A549 (cell line): ENCODE results near the gene TBC1D14. TPM values are rescaled to one million over a fixed set of nuclear protein-coding genes. Genes with fewer than 3 reads are reported as not detected.

Experiments
- ATAC-seq, 2 experiments: fragments of 200-7000 bp in 1 of 2; fragments of >200 bp in 1 of 2; cut with Nextera tagmentation in 1 of 2; cut with Tn5 transposase in 1 of 2; 3 replicates each; pipeline versions ENCODE4 v1.8.0 to v1.9.1; 2018 to 2020; ENCODE audit warnings: mild to moderate bottlenecking in 1 of 2, moderate library complexity in 1 of 2
- CTCF ChIA-PET: fragments of 300-600 bp; sonication (Branson Sonifier 250); formaldehyde crosslinking; extraction: SDS; loops from one replicate; lab custom pipeline; 2021; ENCODE audit warnings: antibody characterized with exemption, inconsistent platforms; lab: Yijun Ruan, JAX
- POLR2A ChIA-PET: fragments of 350-600 bp; formaldehyde crosslinking; extraction: SDS; loops from one replicate; lab custom pipeline; 2021; ENCODE audit warnings: antibody characterized with exemption, inconsistent platforms; lab: Yijun Ruan, JAX
- DNase-seq, 2 experiments: peaks; one replicate each; pipeline versions ENCODE4 v3.0.0 to v3.0.0-alpha.2; 2011 to 2016; ENCODE audit warnings: low read depth in 1 of 2, low spot score in 1 of 2
- FAIRE-seq: peaks from 2 replicates; lab custom pipeline; 2011; peaks lifted over from hg19 to GRCh38; lab: Jason Lieb, UNC
- H3K27ac ChIP-seq, 2 experiments: fragments of >200 bp; sonication (Bioruptor Twin); formaldehyde crosslinking; 3 replicates each; pipeline ENCODE4 v1.5.1; 2016 to 2017
- H3K4me1 ChIP-seq: fragments of >200 bp; sonication (Bioruptor Twin); formaldehyde crosslinking; 3 replicates; pipeline ENCODE4 v1.6.1; 2016
- H3K4me2 ChIP-seq: fragments of >200 bp; sonication (Bioruptor Twin); formaldehyde crosslinking; 3 replicates; pipeline ENCODE4 v1.6.1; 2016
- H3K4me3 ChIP-seq: fragments of >200 bp; sonication (Bioruptor Twin); formaldehyde crosslinking; 3 replicates; pipeline ENCODE4 v1.5.1; 2016
- H3K9me3 ChIP-seq: fragments of >200 bp; sonication (Bioruptor Twin); formaldehyde crosslinking; 3 replicates; pipeline ENCODE4 v1.6.1; 2016
- ATOH8 ChIP-seq: fragments of 250-450 bp; sonication (Bioruptor Pico); IDR thresholded peaks from 2 replicates; pipeline ENCODE4 v1.5.0; 2020; ENCODE audit warnings: low read depth, mild to moderate bottlenecking, moderate library complexity
- BHLHE40 ChIP-seq: IDR thresholded peaks from 2 replicates; pipeline ENCODE4 v1.6.1; 2012; ENCODE audit warnings: low read depth, low read length, inconsistent platforms
- CBX2 ChIP-seq: fragments of 200-600 bp; sonication (generic); IDR thresholded peaks from 2 replicates; pipeline ENCODE4 v1.6.1; 2016; ENCODE audit warnings: low read depth, mild to moderate bottlenecking, borderline replicate concordance
- CBX8 ChIP-seq: fragments of 200-600 bp; sonication (generic); IDR thresholded peaks from 2 replicates; pipeline ENCODE4 v1.6.1; 2016
- CEBPB ChIP-seq, 2 experiments: fragments of >200 bp in 1 of 2; sonication (Bioruptor Twin) in 1 of 2; formaldehyde crosslinking in 1 of 2; IDR thresholded peaks; 2 replicates each; pipeline ENCODE4 v1.6.1; 2012 to 2016
- CHD2 ChIP-seq: fragments of 150-350 bp; IDR thresholded peaks from 2 replicates; pipeline ENCODE4 v1.6.1; 2014; ENCODE audit warnings: low read length; ENCODE audit not compliant: partially characterized antibody
- CHD4 ChIP-seq: fragments of 200-600 bp; sonication (generic); IDR thresholded peaks from 2 replicates; pipeline ENCODE4 v1.6.1; 2016; ENCODE audit warnings: antibody characterized with exemption, mild to moderate bottlenecking, borderline replicate concordance
- EHF ChIP-seq: fragments of 250-450 bp; sonication (Bioruptor Pico); IDR thresholded peaks from 2 replicates; pipeline ENCODE4 v1.5.0; 2020; ENCODE audit warnings: mild to moderate bottlenecking
- FOSB ChIP-seq: fragments of 250-450 bp; sonication (Bioruptor Pico); IDR thresholded peaks from 2 replicates; pipeline ENCODE4 v1.5.0; 2020; ENCODE audit warnings: mild to moderate bottlenecking, moderate library complexity
- FOSL2 ChIP-seq, 2 experiments: fragments of 450-650 bp in 1 of 2; fragments of >200 bp in 1 of 2; sonication (Bioruptor Twin) in 1 of 2; formaldehyde crosslinking; IDR thresholded peaks; 2 replicates each; pipeline versions ENCODE4 v1.5.0 to v1.6.1; 2016 to 2020; ENCODE audit warnings: mild to moderate bottlenecking in 1 of 2, moderate library complexity in 1 of 2
- HES2 ChIP-seq: fragments of >200 bp; sonication (Bioruptor Twin); formaldehyde crosslinking; IDR thresholded peaks from 2 replicates; pipeline ENCODE4 v1.6.1; 2016
- HEYL ChIP-seq: fragments of 250-450 bp; sonication (Bioruptor Pico); IDR thresholded peaks from 2 replicates; pipeline ENCODE4 v1.8.0; 2021; ENCODE audit warnings: mild to moderate bottlenecking, moderate library complexity
- HMGXB4 ChIP-seq: fragments of 250-450 bp; sonication (Bioruptor Pico); IDR thresholded peaks from 2 replicates; pipeline ENCODE4 v1.5.0; 2021; ENCODE audit warnings: mild to moderate bottlenecking, moderate library complexity, borderline replicate concordance
- HOXA7 ChIP-seq: fragments of 250-450 bp; sonication (Bioruptor Pico); IDR thresholded peaks from 2 replicates; pipeline ENCODE4 v1.5.0; 2020; ENCODE audit warnings: mild to moderate bottlenecking, moderate library complexity
- HOXB13 ChIP-seq: fragments of 250-450 bp; sonication (Bioruptor Pico); IDR thresholded peaks from 2 replicates; pipeline ENCODE4 v1.5.0; 2020; ENCODE audit warnings: low read depth, mild to moderate bottlenecking, moderate library complexity
- HOXB5 ChIP-seq: fragments of 250-450 bp; sonication (Bioruptor Pico); IDR thresholded peaks from 2 replicates; pipeline ENCODE4 v1.5.0; 2020; ENCODE audit warnings: mild to moderate bottlenecking, moderate library complexity
- MAX ChIP-seq: IDR thresholded peaks from 2 replicates; pipeline ENCODE4 v1.6.1; 2012
- POLR2AphosphoS2 ChIP-seq: conservative IDR thresholded peaks from 2 replicates; pipeline ENCODE4 v1.6.1; 2012; ENCODE audit warnings: low read length, improper control_type of control experiment, inconsistent platforms
- REST ChIP-seq: fragments of 200-600 bp; sonication (generic); IDR thresholded peaks from 2 replicates; pipeline ENCODE4 v1.6.1; 2016; ENCODE audit warnings: antibody characterized with exemption, mild to moderate bottlenecking, moderate library complexity
- TFCP2L1 ChIP-seq: fragments of 250-450 bp; sonication (Bioruptor Pico); IDR thresholded peaks from 2 replicates; pipeline ENCODE4 v1.5.0; 2021; ENCODE audit warnings: mild to moderate bottlenecking
- ZC3H11A ChIP-seq: fragments of 450-650 bp; IDR thresholded peaks from 2 replicates; pipeline ENCODE4 v1.6.1; 2014; ENCODE audit warnings: antibody characterized with exemption, mild to moderate bottlenecking
- WGBS: methylation state at CpG from one replicate; pipeline ENCODE4 v1.1.6; 2017; ENCODE audit errors: missing lambda C conversion rate; 5-methylcytosine and 5-hydroxymethylcytosine counted together
- polyA plus RNA-seq, 4 experiments: library from polyadenylated mRNA; depleted of rRNA in 3 of 4; stranded (reverse); fragments of >200 nt; fragmentation: RNase III in 1 of 4; extraction: RNeasy Plus Mini Kit Qiagen cat#74134 plus additional on column Dnase treatment in 1 of 4; gene quantifications; 2 replicates in 3 of 4; 3 replicates in 1 of 4; pipeline ENCODE4 v1.2.3, GENCODE V29; 2011 to 2017

The TBC1D14 gene
- polyA plus RNA-seq, 2 of the 4 experiments (the other 2 are of a cell fraction) = 30.2 to 39.0 TPM

- DNase-seq (no peak), FAIRE-seq (no peak), ATAC-seq (no peak)
- H3K27ac ChIP-seq = no peak overlapping the region
- peaks cover 15% of the 10 kb centered on the region; the same call in 2 of the 3 replicates for H3K4me1 ChIP-seq
- whole genome bisulfite sequencing = 81% methylated on average over 5 of the region's 5 CpGs
- ChIA-PET POLR2A (no interaction called here), CTCF (interaction anchor here (1.1 to 1.3 kb wide), 3 partner anchors 11 to 239 kb away, joined by 3 to 4 read pairs (median 3); no protein-coding TSS in a partner anchor)
- no peak overlapping the region for H3K4me3 ChIP-seq
- H3K9me3 ChIP-seq = no peaks in the 10 kb centered on the region
- H3K4me2 ChIP-seq = no peak overlapping the region
- TF ChIP-seq CBX8 = no peak
- TF ChIP-seq REST = no peak
- TF ChIP-seq BHLHE40 = no peak
- no peak for TF ChIP-seq CBX2
- TF ChIP-seq CEBPB (IDR thresholded peaks at IDR 0.05) = no peak
- no peak for TF ChIP-seq CHD2
- no peak for TF ChIP-seq HOXB5 (CRISPR knock-in tag)
- TF ChIP-seq TFCP2L1 = no peak
Observed at GRCh38 chr4:6959261-6959660, 49.6 kb downstream of the TBC1D14 start.

- DNase-seq (no peak), ATAC-seq (no peak), FAIRE-seq (no peak)
- Histone ChIP-seq H3K27ac (no peak overlapping the region), H3K4me2 (no peak overlapping the region), H3K4me3 (no peak overlapping the region), H3K4me1 (peaks cover 15% of the 10 kb centered on the region; the same call in 2 of the 3 replicates), H3K9me3 (no peaks in the 10 kb centered on the region)
- TF ChIP-seq HOXB13 (CRISPR knock-in tag) (no peak), HES2 (no peak), CHD4 (no peak), HOXA7 (no peak), FOSB (no peak), ATOH8 (no peak), MAX (no peak), CEBPB (IDR thresholded peaks at IDR 0.05) (no peak), EHF (no peak), HOXB5 (CRISPR knock-in tag) (no peak), HMGXB4 (CRISPR knock-in tag) (no peak), HEYL (CRISPR knock-in tag) (no peak), ZC3H11A (no peak), FOSL2 (IDR thresholded peaks at IDR 0.05) (no peak), FOSL2 (CRISPR knock-in tag; IDR thresholded peaks at IDR 0.05) (no peak), POLR2AphosphoS2 (no peak)
- CTCF ChIA-PET = interaction anchor here (1.3 kb wide), 1 partner anchor 240 kb away, joined by 3 read pairs; no protein-coding TSS in a partner anchor
- POLR2A ChIA-PET = interaction anchor here (0.5 kb wide), 1 partner anchor 27 kb away, joined by 4 read pairs; no protein-coding TSS in a partner anchor
- WGBS = 84% methylated on average over 4 of the region's 4 CpGs
Observed at GRCh38 chr4:6960154-6960553, 50.5 kb downstream of the TBC1D14 start.
